Stimulated activated CD8-positive, alpha-beta memory T cell treated with anti-CD3 and anti-CD28 coated beads, Interleukin-15, amount 100 ng/mL, for 4 hours (primary cell): Measurements from ENCODE around the gene ABAT.
"Not testable (repeated sequence)": the region's sequence is repeated elsewhere in the genome, so short reads cannot be mapped to it uniquely, and the experiment has no call there.

Experiments
- DNase-seq, 2 donors: peaks; one replicate each; pipeline ENCODE4 v3.0.0-alpha.2; 2020; ENCODE audit warnings: low read depth in 2 of 2

The ABAT gene

GRCh38 chr16:8649829-8650554, 24.4 kb upstream of the ABAT start:
- DNase-seq = no peak

- not testable (repeated sequence) for DNase-seq
Measured at GRCh38 chr16:8651958-8652357, 22.5 kb upstream of the ABAT start.

GRCh38 chr16:8655184-8655717, 19.2 kb upstream of the ABAT start:
- no peak for DNase-seq

GRCh38 chr16:8656376-8656775, 18.0 kb upstream of the ABAT start:
- DNase-seq = no peak

- DNase-seq = no peak
Measured at GRCh38 chr16:8660841-8661301, 13.5 kb upstream of the ABAT start.

- DNase-seq = no peak
Measured at GRCh38 chr16:8661703-8662102, 12.7 kb upstream of the ABAT start.

- no peak for DNase-seq
Measured at GRCh38 chr16:8663192-8664089, 11.0 kb upstream of the ABAT start.

GRCh38 chr16:8665529-8665928, 8.9 kb upstream of the ABAT start:
- DNase-seq = no peak

- no peak for DNase-seq
Measured at GRCh38 chr16:8667492-8667891, 6.9 kb upstream of the ABAT start.

GRCh38 chr16:8668113-8668512, 6.3 kb upstream of the ABAT start:
- no peak for DNase-seq

GRCh38 chr16:8669481-8669880, 4.9 kb upstream of the ABAT start:
- no peak for DNase-seq

GRCh38 chr16:8670014-8670560, 4.3 kb upstream of the ABAT start:
- DNase-seq = no peak

- no peak for DNase-seq
Measured at GRCh38 chr16:8673611-8674412, 605 bp upstream of the ABAT start.

- DNase-seq = peak; percentile 29 to 55
Measured at GRCh38 chr16:8675183-8676159, 1.1 kb downstream of the ABAT start.

GRCh38 chr16:8676160-8676547, 1.7 kb downstream of the ABAT start:
- no peak for DNase-seq

- DNase-seq = no peak
Measured at GRCh38 chr16:8676737-8677375, 2.4 kb downstream of the ABAT start.

GRCh38 chr16:8677481-8677880, 3.1 kb downstream of the ABAT start:
- no peak for DNase-seq

GRCh38 chr16:8678068-8678927, 3.9 kb downstream of the ABAT start:
- no peak for DNase-seq

GRCh38 chr16:8679151-8679550, 4.7 kb downstream of the ABAT start:
- no peak for DNase-seq
